HL-60 (cell line): ENCODE results near the gene NXPH4.

Experiments
- DNase-seq, 2 experiments: peaks; one replicate each; pipeline ENCODE4 v3.0.0-alpha.2; 2010 to 2020; ENCODE audit warnings: low read depth in 1 of 2, low spot score in 1 of 2
- H3K27ac ChIP-seq: fragments of 250-450 bp; sonication (Bioruptor Pico); replicated peaks from 2 replicates; pipeline ENCODE4 v1.5.1; 2020; ENCODE audit warnings: mild to moderate bottlenecking, moderate library complexity
- H3K27me3 ChIP-seq: fragments of 250-450 bp; sonication (Bioruptor Pico); 2 replicates; pipeline ENCODE4 v1.5.1; 2021; ENCODE audit warnings: mild to moderate bottlenecking, moderate library complexity; ENCODE audit not compliant: insufficient read depth, poor library complexity, severe bottlenecking
- H3K4me3 ChIP-seq: replicated peaks from 2 replicates; pipeline ENCODE4 v1.5.1; 2011; ENCODE audit warnings: mild to moderate bottlenecking, control low read depth, low read length; ENCODE audit not compliant: insufficient read depth
- CTCF ChIP-seq: IDR thresholded peaks from one replicate; pipeline ENCODE4 v1.5.1; 2011; ENCODE audit warnings: low read length, control low read depth, inconsistent platforms; ENCODE audit not compliant: insufficient read depth
- GABPA ChIP-seq: IDR thresholded peaks from 2 replicates; pipeline ENCODE4 v1.6.1; 2012; ENCODE audit warnings: low read depth
- POLR2AphosphoS5 ChIP-seq: IDR thresholded peaks from 2 replicates; pipeline ENCODE4 v1.6.1; 2012; ENCODE audit warnings: low read depth
- REST ChIP-seq: IDR thresholded peaks from 2 replicates; pipeline ENCODE4 v1.6.1; 2012; ENCODE audit warnings: low read depth; ENCODE audit not compliant: insufficient replicate concordance
- SPI1 ChIP-seq: IDR thresholded peaks from 2 replicates; pipeline ENCODE4 v1.6.1; 2012; ENCODE audit warnings: low read depth, mild to moderate bottlenecking, borderline replicate concordance

The NXPH4 gene

GRCh38 chr12:57219205-57219992 is 2.8 kb downstream of the NXPH4 start:
- no peak overlapping the region for H3K4me3 ChIP-seq
- peaks cover 91% of the 10 kb centered on the region for H3K27me3 ChIP-seq
- H3K27ac ChIP-seq = no peak overlapping the region
- no peak for TF ChIP-seq POLR2AphosphoS5
- no peak for DNase-seq

GRCh38 chr12:57219993-57220754 is 3.6 kb downstream of the NXPH4 start:
- Histone ChIP-seq H3K4me3 (no peak overlapping the region), H3K27ac (no peak overlapping the region), H3K27me3 (peaks cover 89% of the 10 kb centered on the region)
- TF ChIP-seq SPI1 (no peak), CTCF (no peak), GABPA (no peak), REST (no peak), POLR2AphosphoS5 (no peak)
- no peak for DNase-seq

GRCh38 chr12:57220770-57221168 is 4.2 kb downstream of the NXPH4 start:
- Histone ChIP-seq H3K4me3 (no peak overlapping the region), H3K27ac (no peak overlapping the region), H3K27me3 (peaks cover 88% of the 10 kb centered on the region)
- TF ChIP-seq REST (no peak), POLR2AphosphoS5 (no peak), GABPA (no peak), SPI1 (no peak), CTCF (no peak)
- no peak for DNase-seq

GRCh38 chr12:57221169-57221917 is 4.7 kb downstream of the NXPH4 start:
- Histone ChIP-seq H3K27ac (no peak overlapping the region), H3K27me3 (peaks cover 84% of the 10 kb centered on the region), H3K4me3 (no peak overlapping the region)
- DNase-seq = no peak
- no peak for TF ChIP-seq GABPA
